Uterus (tissue), 4 donors: ENCODE results near the gene PGA3. TPM values are rescaled to one million over a fixed set of nuclear protein-coding genes. Genes with fewer than 3 reads are reported as not detected.
"Not testable (repeated sequence)": the region's sequence is repeated elsewhere in the genome, so short reads cannot be mapped to it uniquely, and the experiment has no call there.

Experiments
- DNase-seq, 2 donors: peaks; one replicate each; pipeline ENCODE4 v3.0.0-alpha.2; 2019 to 2020
- H3K27ac ChIP-seq, 2 donors: fragments of 200-600 bp; sonication (generic); 1 replicate in 1 of 2; 2 replicates in 1 of 2; pipeline ENCODE4 v1.5.1; 2016 to 2018
- H3K27me3 ChIP-seq, 2 donors: fragments of 200-600 bp; sonication (generic); one replicate each; pipeline ENCODE4 v1.5.1; 2018 to 2019; ENCODE audit warnings: control low read depth in 1 of 2
- H3K36me3 ChIP-seq, 2 donors: fragments of 200-600 bp; sonication (generic); one replicate each; pipeline ENCODE4 v1.5.1; 2019; ENCODE audit warnings: control low read depth in 1 of 2
- H3K4me1 ChIP-seq, 2 donors: fragments of 200-600 bp; sonication (generic); one replicate each; pipeline ENCODE4 v1.5.1; 2018 to 2019; ENCODE audit warnings: control low read depth in 1 of 2
- H3K4me3 ChIP-seq, 2 donors: fragments of 200-600 bp; sonication (generic); 1 replicate in 1 of 2; 2 replicates in 1 of 2; pipeline ENCODE4 v1.5.1; 2018 to 2019; ENCODE audit warnings: mild to moderate bottlenecking in 1 of 2
- H3K9me3 ChIP-seq, 2 donors: fragments of 200-600 bp; sonication (generic); one replicate each; pipeline ENCODE4 v1.5.1; 2019; ENCODE audit warnings: control low read depth in 1 of 2
- CTCF ChIP-seq, 4 experiments: fragments of 200-600 bp in 2 of 4; fragments of 450-650 bp in 2 of 4; sonication (generic) in 2 of 4; IDR thresholded peaks; one replicate each; pipeline ENCODE4 v1.5.1; 2016 to 2019; ENCODE audit warnings: antibody characterized with exemption in 4 of 4, mild to moderate bottlenecking in 2 of 4, moderate library complexity in 1 of 4
- POLR2A ChIP-seq, 2 donors: fragments of 450-650 bp; IDR thresholded peaks; one replicate each; pipeline ENCODE4 v1.6.1; 2016; ENCODE audit warnings: antibody characterized with exemption in 2 of 2, mild to moderate bottlenecking in 1 of 2, moderate library complexity in 1 of 2
- intact Hi-C: fragments of 100-400 bp; cut with DNase I; formaldehyde crosslinking; loops from one replicate; pipeline ENCODE4 v1.15.1; 2023; ENCODE audit warnings: low total_unique reads
- total RNA-seq, 4 donors: library from RNA; depleted of rRNA in 3 of 4; stranded (reverse); fragments of >200 nt in 3 of 4; gene quantifications; one replicate each; pipeline versions ENCODE4 v1.1.0 to v1.2.4, GENCODE V29; 2014 to 2023
- donor health status: DM: yes; HTN: yes; CAD: no.

Gene PGA3
- total RNA-seq, 4 donors from 2014 or later = 0.35 to 6.5 (median 4.4) TPM; not detected in 1

- DNase-seq = no peak
- intact Hi-C loops = loop anchor here (10.0 kb wide), 1 partner anchor 338 kb away; no protein-coding TSS in a partner anchor
- no peaks in the 10 kb centered on the region for H3K9me3 ChIP-seq
Observed at GRCh38 chr11:61172888-61173287, 30.4 kb upstream of the PGA3 start.

GRCh38 chr11:61173456-61173855, 29.9 kb upstream of the PGA3 start:
- Histone ChIP-seq H3K4me1 (no peaks in the 10 kb centered on the region), H3K36me3 (no peaks in the 10 kb centered on the region), H3K27me3 (no peaks in the 10 kb centered on the region), H3K27ac (no peak overlapping the region), H3K4me3 (no peak overlapping the region), H3K9me3 (no peaks in the 10 kb centered on the region)
- peak in 1 of 4 experiments; percentile 11 for TF ChIP-seq CTCF (IDR thresholded peaks at IDR 0.05)
- no peak for TF ChIP-seq POLR2A (IDR thresholded peaks at IDR 0.05)
- intact Hi-C loops = loop anchor here (10.0 kb wide), 1 partner anchor 339 kb away; no protein-coding TSS in a partner anchor
- no peak for DNase-seq

More at GRCh38 chr11:61172888-61173287, 30.4 kb upstream of the PGA3 start:
- TF ChIP-seq CTCF (IDR thresholded peaks at IDR 0.05) = no peak
- no peak for TF ChIP-seq POLR2A (IDR thresholded peaks at IDR 0.05)
- no peak overlapping the region for H3K27ac ChIP-seq
- H3K36me3 ChIP-seq = no peaks in the 10 kb centered on the region
- H3K27me3 ChIP-seq = no peaks in the 10 kb centered on the region
- H3K4me3 ChIP-seq = no peak overlapping the region
- no peaks in the 10 kb centered on the region for H3K4me1 ChIP-seq

- no peak for DNase-seq
- Histone ChIP-seq H3K4me3 (no peak overlapping the region), H3K27ac (no peak overlapping the region), H3K4me1 (no peaks in the 10 kb centered on the region), H3K9me3 (no peaks in the 10 kb centered on the region), H3K36me3 (no peaks in the 10 kb centered on the region), H3K27me3 (no peaks in the 10 kb centered on the region)
- intact Hi-C loops = loop anchor here (10.0 kb wide), 1 partner anchor 339 kb away; no protein-coding TSS in a partner anchor
- TF ChIP-seq CTCF (IDR thresholded peaks at IDR 0.05) = no peak
- no peak for TF ChIP-seq POLR2A (IDR thresholded peaks at IDR 0.05)
Observed at GRCh38 chr11:61174273-61174672, 29.0 kb upstream of the PGA3 start.

GRCh38 chr11:61174949-61175348, 28.4 kb upstream of the PGA3 start:
- H3K4me1 ChIP-seq = no peaks in the 10 kb centered on the region
- H3K27ac ChIP-seq = no peak overlapping the region
- no peaks in the 10 kb centered on the region for H3K27me3 ChIP-seq
- TF ChIP-seq CTCF (IDR thresholded peaks at IDR 0.05) (no peak), POLR2A (IDR thresholded peaks at IDR 0.05) (no peak)
- intact Hi-C loops = loop anchor here (10.0 kb wide), 1 partner anchor 340 kb away; no protein-coding TSS in a partner anchor
- no peaks in the 10 kb centered on the region for H3K36me3 ChIP-seq
- DNase-seq = no peak
- no peaks in the 10 kb centered on the region for H3K9me3 ChIP-seq
- no peak overlapping the region for H3K4me3 ChIP-seq

- Histone ChIP-seq H3K4me3 (no peak overlapping the region), H3K27ac (no peak overlapping the region), H3K4me1 (no peaks in the 10 kb centered on the region), H3K27me3 (no peaks in the 10 kb centered on the region), H3K36me3 (no peaks in the 10 kb centered on the region), H3K9me3 (no peaks in the 10 kb centered on the region)
- TF ChIP-seq POLR2A (IDR thresholded peaks at IDR 0.05) = no peak
- TF ChIP-seq CTCF (IDR thresholded peaks at IDR 0.05) = no peak
- intact Hi-C loops = loop anchor here (10.0 kb wide), 1 partner anchor 342 kb away; no protein-coding TSS in a partner anchor
- no peak for DNase-seq
Observed at GRCh38 chr11:61176446-61176845, 26.9 kb upstream of the PGA3 start.

- H3K9me3 ChIP-seq, H3K36me3 ChIP-seq, H3K27me3 ChIP-seq, intact Hi-C loops, H3K4me1 ChIP-seq, DNase-seq, H3K27ac ChIP-seq, H3K4me3 ChIP-seq: not testable (repeated sequence)
Observed at GRCh38 chr11:61180205-61180604, 23.1 kb upstream of the PGA3 start.
